HL-60 (cell line): Measurements from ENCODE around the gene TRIOBP.

Experiments used
- DNase-seq, 2 experiments: peaks; one replicate each; pipeline ENCODE4 v3.0.0-alpha.2; 2010 to 2020; ENCODE audit warnings: low read depth in 1 of 2, low spot score in 1 of 2
- H3K27ac ChIP-seq: fragments of 250-450 bp; sonication (Bioruptor Pico); replicated peaks from 2 replicates; pipeline ENCODE4 v1.5.1; 2020; ENCODE audit warnings: mild to moderate bottlenecking, moderate library complexity
- H3K27me3 ChIP-seq: fragments of 250-450 bp; sonication (Bioruptor Pico); 2 replicates; pipeline ENCODE4 v1.5.1; 2021; ENCODE audit warnings: mild to moderate bottlenecking, moderate library complexity; ENCODE audit not compliant: insufficient read depth, poor library complexity, severe bottlenecking
- H3K4me3 ChIP-seq: replicated peaks from 2 replicates; pipeline ENCODE4 v1.5.1; 2011; ENCODE audit warnings: mild to moderate bottlenecking, control low read depth, low read length; ENCODE audit not compliant: insufficient read depth
- CTCF ChIP-seq: IDR thresholded peaks from one replicate; pipeline ENCODE4 v1.5.1; 2011; ENCODE audit warnings: low read length, control low read depth, inconsistent platforms; ENCODE audit not compliant: insufficient read depth
- GABPA ChIP-seq: IDR thresholded peaks from 2 replicates; pipeline ENCODE4 v1.6.1; 2012; ENCODE audit warnings: low read depth
- POLR2AphosphoS5 ChIP-seq: IDR thresholded peaks from 2 replicates; pipeline ENCODE4 v1.6.1; 2012; ENCODE audit warnings: low read depth
- REST ChIP-seq: IDR thresholded peaks from 2 replicates; pipeline ENCODE4 v1.6.1; 2012; ENCODE audit warnings: low read depth; ENCODE audit not compliant: insufficient replicate concordance
- SPI1 ChIP-seq: IDR thresholded peaks from 2 replicates; pipeline ENCODE4 v1.6.1; 2012; ENCODE audit warnings: low read depth, mild to moderate bottlenecking, borderline replicate concordance

Gene TRIOBP

GRCh38 chr22:37679670-37680069 is 17.2 kb upstream of the TRIOBP start:
- Histone ChIP-seq H3K27ac (no peak overlapping the region), H3K4me3 (no peak overlapping the region), H3K27me3 (no peaks in the 10 kb centered on the region)
- no peak for DNase-seq
- TF ChIP-seq SPI1 = no peak
- TF ChIP-seq CTCF = no peak

GRCh38 chr22:37680191-37680851 is 16.5 kb upstream of the TRIOBP start:
- H3K4me3 ChIP-seq = no peak overlapping the region
- no peaks in the 10 kb centered on the region for H3K27me3 ChIP-seq
- DNase-seq = no peak

GRCh38 chr22:37681001-37681424 is 15.8 kb upstream of the TRIOBP start:
- no peak for DNase-seq
- no peak overlapping the region for H3K4me3 ChIP-seq
- no peaks in the 10 kb centered on the region for H3K27me3 ChIP-seq
- TF ChIP-seq POLR2AphosphoS5 (no peak), CTCF (no peak), REST (no peak), GABPA (no peak), SPI1 (no peak)
- no peak overlapping the region for H3K27ac ChIP-seq

More at GRCh38 chr22:37680191-37680851, 16.5 kb upstream of the TRIOBP start:
- TF ChIP-seq GABPA (no peak), REST (no peak), SPI1 (no peak), CTCF (no peak), POLR2AphosphoS5 (no peak)
- no peak overlapping the region for H3K27ac ChIP-seq

GRCh38 chr22:37681556-37682049 is 15.2 kb upstream of the TRIOBP start:
- H3K4me3 ChIP-seq = no peak overlapping the region
- H3K27me3 ChIP-seq = no peaks in the 10 kb centered on the region
- TF ChIP-seq SPI1 (no peak), CTCF (peak; percentile 93), GABPA (no peak)
- peak overlapping the region; percentile 35 for H3K27ac ChIP-seq
- peak; percentile 74 to 80 for DNase-seq
